Measurements from ENCODE around the gene PEX14.

DNA sequence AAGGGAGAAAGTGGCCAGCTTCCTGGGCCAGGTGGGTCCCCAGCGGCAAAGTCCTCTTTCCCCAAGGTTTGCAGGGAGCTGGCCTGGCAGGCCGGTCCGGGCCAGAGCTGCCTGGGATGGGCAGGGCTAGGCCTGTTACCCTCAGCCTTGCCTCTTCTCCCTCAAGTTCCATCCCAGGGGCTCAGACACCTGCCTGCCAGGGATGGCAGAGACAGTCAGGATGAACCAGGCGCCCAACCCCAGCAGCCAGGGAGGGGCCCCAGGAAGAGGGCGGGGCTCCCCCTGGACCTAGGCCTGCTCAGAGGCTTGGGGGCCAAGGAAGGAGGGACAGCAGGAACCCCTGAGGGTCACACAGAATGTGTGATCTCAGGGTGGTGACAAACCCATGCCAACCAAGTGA, 201.1 kb downstream of the PEX14 start:
- no peak for TF ChIP-seq CTCF (IDR thresholded peaks at IDR 0.05 in 4 of 5, conservative IDR thresholded peaks at IDR 0.05 in 1 of 5)
- no peak for TF ChIP-seq POLR2A (IDR thresholded peaks at IDR 0.05)
